ENCODE results near the gene CLPTM1L. TPM values are rescaled to one million over a fixed set of nuclear protein-coding genes. Genes with fewer than 3 reads are reported as not detected.

CLPTM1L gene
- total and polyA plus RNA-seq, 9 of the 15 experiments (the other 6 are each of a cell fraction or from before 2014, with no cell fraction given), result 3.5 to 217 (median 177) TPM

- Histone ChIP-seq H3K9ac (ENCODE audit: insufficient read depth in 1 of 2, low read depth in 2 of 2, low read length in 2 of 2) (peak overlapping the region; percentile 89 to 99), H3K36me3 (ENCODE audit: control insufficient read depth, insufficient read depth, low read length) (peaks cover 45% of the 10 kb centered on the region), H4K20me1 (replicated peaks; ENCODE audit: control insufficient read depth, insufficient read depth, low read length) (peaks cover 5% of the 10 kb centered on the region; the same call in 1 of the 2 replicates), H3K27ac (ENCODE audit: extremely low read depth, low read depth, low read length) (peak overlapping the region; percentile 41), H3K9me1 (ENCODE audit: control insufficient read depth, insufficient read depth, low read length) (no peaks in the 10 kb centered on the region), H3K27me3 (ENCODE audit: control insufficient read depth in 2 of 2, insufficient read depth in 2 of 2, low read length in 2 of 2) (no peaks in the 10 kb centered on the region), H2AFZ (ENCODE audit: low read depth, low read length) (peak overlapping the region; percentile 52), H3K4me1 (replicated peaks in 1 of 2; ENCODE audit: control insufficient read depth in 2 of 2, insufficient read depth in 2 of 2, low read length in 2 of 2) (peaks cover 15 to 34% of the 10 kb centered on the region in 2 experiments; a peak in 4 of 5 replicates), H3K4me2 (ENCODE audit: insufficient read depth, low read length) (peak overlapping the region; percentile 97), H3K79me2 (ENCODE audit: control insufficient read depth, insufficient read depth, low read length) (peaks cover 41% of the 10 kb centered on the region), H3K4me3 (peak overlapping the region; percentile 99), H3K9me3 (replicated peaks; ENCODE audit: control insufficient read depth, insufficient read depth, low read depth, low read length) (no peaks in the 10 kb centered on the region)
- BruUV-seq (replicated peaks), result no TSS peak
- DNase-seq (ENCODE audit: extremely low read depth in 1 of 4, low spot score in 3 of 4), result peak in 2 of 4 experiments; percentile 44 to 53
- FAIRE-seq, result peak; percentile 69
- ChIA-PET POLR2A (interaction anchor here (0.6 to 2.9 kb wide), 4 partner anchors 9 to 662 kb away, joined by 3 to 19 read pairs (median 4); no protein-coding TSS in a partner anchor), CTCF (ENCODE audit: low intra/inter-chr PET ratio) (no interaction called here)
- intact Hi-C loops (cut with micrococcal nuclease), result no loop called here
- 4% methylated on average over 28 of the region's 61 CpGs for WGBS (ENCODE audit: insufficient coverage, low coverage, missing lambda C conversion rate)
- ATAC-seq, result peak; percentile 55
- in situ Hi-C loops (cut with MboI), result no loop called here
- TF ChIP-seq, protein P1, sequence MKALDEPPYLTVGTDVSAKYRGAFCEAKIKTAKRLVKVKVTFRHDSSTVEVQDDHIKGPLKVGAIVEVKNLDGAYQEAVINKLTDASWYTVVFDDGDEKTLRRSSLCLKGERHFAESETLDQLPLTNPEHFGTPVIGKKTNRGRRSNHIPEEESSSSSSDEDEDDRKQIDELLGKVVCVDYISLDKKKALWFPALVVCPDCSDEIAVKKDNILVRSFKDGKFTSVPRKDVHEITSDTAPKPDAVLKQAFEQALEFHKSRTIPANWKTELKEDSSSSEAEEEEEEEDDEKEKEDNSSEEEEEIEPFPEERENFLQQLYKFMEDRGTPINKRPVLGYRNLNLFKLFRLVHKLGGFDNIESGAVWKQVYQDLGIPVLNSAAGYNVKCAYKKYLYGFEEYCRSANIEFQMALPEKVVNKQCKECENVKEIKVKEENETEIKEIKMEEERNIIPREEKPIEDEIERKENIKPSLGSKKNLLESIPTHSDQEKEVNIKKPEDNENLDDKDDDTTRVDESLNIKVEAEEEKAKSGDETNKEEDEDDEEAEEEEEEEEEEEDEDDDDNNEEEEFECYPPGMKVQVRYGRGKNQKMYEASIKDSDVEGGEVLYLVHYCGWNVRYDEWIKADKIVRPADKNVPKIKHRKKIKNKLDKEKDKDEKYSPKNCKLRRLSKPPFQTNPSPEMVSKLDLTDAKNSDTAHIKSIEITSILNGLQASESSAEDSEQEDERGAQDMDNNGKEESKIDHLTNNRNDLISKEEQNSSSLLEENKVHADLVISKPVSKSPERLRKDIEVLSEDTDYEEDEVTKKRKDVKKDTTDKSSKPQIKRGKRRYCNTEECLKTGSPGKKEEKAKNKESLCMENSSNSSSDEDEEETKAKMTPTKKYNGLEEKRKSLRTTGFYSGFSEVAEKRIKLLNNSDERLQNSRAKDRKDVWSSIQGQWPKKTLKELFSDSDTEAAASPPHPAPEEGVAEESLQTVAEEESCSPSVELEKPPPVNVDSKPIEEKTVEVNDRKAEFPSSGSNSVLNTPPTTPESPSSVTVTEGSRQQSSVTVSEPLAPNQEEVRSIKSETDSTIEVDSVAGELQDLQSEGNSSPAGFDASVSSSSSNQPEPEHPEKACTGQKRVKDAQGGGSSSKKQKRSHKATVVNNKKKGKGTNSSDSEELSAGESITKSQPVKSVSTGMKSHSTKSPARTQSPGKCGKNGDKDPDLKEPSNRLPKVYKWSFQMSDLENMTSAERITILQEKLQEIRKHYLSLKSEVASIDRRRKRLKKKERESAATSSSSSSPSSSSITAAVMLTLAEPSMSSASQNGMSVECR (CRISPR knock-in tag; IDR thresholded peaks at IDR 0.05), result peak; percentile 73
- TF ChIP-seq SAP30 (IDR thresholded peaks at IDR 0.05; ENCODE audit: borderline replicate concordance, insufficient read depth, low read depth, low read length, poor library complexity, severe bottlenecking), result peak; percentile 41
- 0 out of 2 replicates have a peak, but pooled peaks have one; percentile 29 for TF ChIP-seq AFF4 (CRISPR knock-in tag; IDR thresholded peaks at IDR 0.05)
- TF ChIP-seq POLR2A (conservative IDR thresholded peaks at IDR 0.05), result 0 out of 2 replicates have a peak, but pooled peaks have one; percentile 13
These were observed 683 bp downstream of the CLPTM1L start for GRCh38 chr5:1343931-1344901.

All from K562 (cell line).